H1 (cell line): ENCODE measurements around the gene NRSN2. TPM values are rescaled to one million over a fixed set of nuclear protein-coding genes. Genes with fewer than 3 reads are reported as not detected.

ENCODE experiments used
- CTCF ChIA-PET: fragments of 300-600 bp; sonication (Branson Sonifier 250); formaldehyde crosslinking; loops from one replicate; lab custom pipeline; 2021; ENCODE audit not compliant: partially characterized antibody; lab: Charles Lee
- POLR2A ChIA-PET: fragments of 300-600 bp; sonication (Branson Sonifier 250); formaldehyde crosslinking; loops from one replicate; lab custom pipeline; 2021; ENCODE audit warnings: inconsistent platforms; ENCODE audit not compliant: partially characterized antibody; lab: Charles Lee
- DNase-seq, 2 experiments: peaks; one replicate each; pipeline versions ENCODE4 v3.0.0 to v3.0.0-alpha.2; 2010 to 2022; ENCODE audit warnings: low spot score in 2 of 2, low read depth in 1 of 2, mixed read lengths in 1 of 2
- FAIRE-seq: peaks from 2 replicates; lab custom pipeline; 2011; peaks lifted over from hg19 to GRCh38; lab: Jason Lieb, UNC
- H2AFZ ChIP-seq: 2 replicates; pipeline ENCODE4 v1.8.1; 2012; ENCODE audit warnings: low read length, inconsistent platforms
- H2AK5ac ChIP-seq: 2 replicates; pipeline ENCODE4 v1.6.1; 2013; ENCODE audit warnings: low read depth, low read length
- H2BK120ac ChIP-seq: replicated peaks from 2 replicates; pipeline ENCODE3; 2013; ENCODE audit warnings: low read depth, low read length, inconsistent platforms
- H2BK12ac ChIP-seq: 2 replicates; pipeline ENCODE4 v1.6.1; 2013; ENCODE audit warnings: low read depth, low read length
- H2BK15ac ChIP-seq: 2 replicates; pipeline ENCODE4 v1.6.1; 2013; ENCODE audit warnings: low read length
- H2BK20ac ChIP-seq: 2 replicates; pipeline ENCODE4 v1.6.1; 2013; ENCODE audit warnings: low read length
- H2BK5ac ChIP-seq: 2 replicates; pipeline ENCODE4 v1.6.1; 2013; ENCODE audit warnings: low read depth, low read length
- H3K14ac ChIP-seq: 2 replicates; pipeline ENCODE4 v1.6.1; 2013; ENCODE audit warnings: inconsistent platforms; ENCODE audit not compliant: insufficient read length
- H3K18ac ChIP-seq: 2 replicates; pipeline ENCODE4 v1.6.1; 2013; ENCODE audit warnings: low read length; ENCODE audit errors: extremely low read depth
- H3K23ac ChIP-seq: 2 replicates; pipeline ENCODE4 v1.6.1; 2013; ENCODE audit warnings: inconsistent platforms; ENCODE audit not compliant: insufficient read length
- H3K23me2 ChIP-seq: 2 replicates; pipeline ENCODE4 v1.6.1; 2013; ENCODE audit warnings: low read depth, low read length
- H3K27ac ChIP-seq: 2 replicates; pipeline ENCODE4 v1.6.1; 2011; ENCODE audit warnings: low read depth, low read length, inconsistent platforms
- H3K27me3 ChIP-seq, 4 experiments: replicated peaks in 1 of 4; 1 replicate in 1 of 4; 2 replicates in 3 of 4; pipeline versions ENCODE4 v1.6.1 to v1.8.1; 2011 to 2013; ENCODE audit warnings: low read length in 3 of 4, mild to moderate bottlenecking in 3 of 4, inconsistent platforms in 2 of 4, mixed read lengths in 2 of 4, moderate library complexity in 1 of 4; ENCODE audit not compliant: control insufficient read depth in 3 of 4, insufficient read depth in 3 of 4; ENCODE audit errors: extremely low read depth in 1 of 4
- H3K36me3 ChIP-seq, 4 experiments: 2 replicates each; pipeline versions ENCODE4 v1.6.1 to v1.8.1; 2011 to 2013; ENCODE audit warnings: mild to moderate bottlenecking in 4 of 4, low read length in 3 of 4, moderate library complexity in 2 of 4, control low read depth in 1 of 4, inconsistent platforms in 1 of 4; ENCODE audit not compliant: insufficient read depth in 4 of 4, control insufficient read depth in 2 of 4
- H3K4ac ChIP-seq: replicated peaks from 2 replicates; pipeline ENCODE3; 2013; ENCODE audit warnings: low read length, low read depth, mixed read lengths, inconsistent platforms; ENCODE audit not compliant: insufficient read length
- H3K4me1 ChIP-seq, 4 experiments: replicated peaks in 1 of 4; 1 replicate in 1 of 4; 2 replicates in 3 of 4; pipeline versions ENCODE4 v1.6.1 to v1.8.1; 2011 to 2013; ENCODE audit warnings: low read length in 3 of 4, inconsistent platforms in 2 of 4, mixed read lengths in 1 of 4; ENCODE audit not compliant: insufficient read depth in 4 of 4, control insufficient read depth in 3 of 4
- H3K4me2 ChIP-seq, 2 experiments: 2 replicates each; pipeline versions ENCODE4 v1.6.1 to v1.8.1; 2011 to 2013; ENCODE audit warnings: low read depth in 2 of 2, low read length in 2 of 2, control low read depth in 1 of 2, inconsistent platforms in 1 of 2, mild to moderate bottlenecking in 1 of 2; ENCODE audit not compliant: insufficient read depth in 1 of 2
- H3K4me3 ChIP-seq, 4 experiments: fragments of 200-600, 300-600 bp in 1 of 4; sonication (generic), shearing (Covaris generic), sonication (Bioruptor Twin) in 1 of 4; 2 replicates each; pipeline versions ENCODE4 v1.5.1 to v1.8.1; 2011 to 2016; ENCODE audit warnings: low read length in 4 of 4, low read depth in 3 of 4, control low read depth in 2 of 4, inconsistent platforms in 2 of 4, mild to moderate bottlenecking in 2 of 4, mixed read lengths in 1 of 4, moderate library complexity in 1 of 4; ENCODE audit not compliant: insufficient read depth in 2 of 4; ENCODE audit errors: extremely low read depth in 1 of 4
- H3K56ac ChIP-seq: replicated peaks from 2 replicates; pipeline ENCODE3; 2013; ENCODE audit warnings: low read depth, mild to moderate bottlenecking, mixed read lengths, low read length, inconsistent platforms; ENCODE audit not compliant: insufficient read length
- H3K79me1 ChIP-seq: 2 replicates; pipeline ENCODE4 v1.6.1; 2013; ENCODE audit warnings: low read depth, low read length, control low read depth
- H3K79me2 ChIP-seq, 2 experiments: 2 replicates each; pipeline versions ENCODE4 v1.6.1 to v1.8.1; 2012 to 2013; ENCODE audit warnings: low read length in 2 of 2, mild to moderate bottlenecking in 2 of 2, inconsistent platforms in 1 of 2; ENCODE audit not compliant: insufficient read depth in 2 of 2, control insufficient read depth in 1 of 2
- H3K9ac ChIP-seq, 4 experiments: replicated peaks in 1 of 4; 1 replicate in 1 of 4; 2 replicates in 3 of 4; pipeline versions ENCODE4 v1.6.1 to v1.8.1; 2011 to 2013; ENCODE audit warnings: low read depth in 3 of 4, low read length in 3 of 4, control low read depth in 2 of 4, mild to moderate bottlenecking in 2 of 4, moderate library complexity in 2 of 4, inconsistent platforms in 1 of 4; ENCODE audit errors: extremely low read depth in 1 of 4
- H3K9me3 ChIP-seq, 2 experiments: 2 replicates each; pipeline versions ENCODE4 v1.6.1 to v1.8.1; 2012 to 2013; ENCODE audit warnings: mild to moderate bottlenecking in 2 of 2, moderate library complexity in 2 of 2, control low read depth in 1 of 2, inconsistent platforms in 1 of 2, low read depth in 1 of 2, low read length in 1 of 2, mixed read lengths in 1 of 2; ENCODE audit not compliant: insufficient read depth in 2 of 2
- H4K20me1 ChIP-seq, 2 experiments: replicated peaks in 1 of 2; 2 replicates each; pipeline versions ENCODE3 to v1.8.1; 2011 to 2013; ENCODE audit warnings: inconsistent platforms in 2 of 2, low read length in 2 of 2, mild to moderate bottlenecking in 1 of 2; ENCODE audit not compliant: insufficient read depth in 2 of 2, control insufficient read depth in 1 of 2
- H4K5ac ChIP-seq: 2 replicates; pipeline ENCODE4 v1.6.1; 2013; ENCODE audit warnings: low read length, low read depth, mixed read lengths, inconsistent platforms; ENCODE audit not compliant: insufficient read length
- H4K8ac ChIP-seq: 2 replicates; pipeline ENCODE4 v1.8.0; 2013; ENCODE audit warnings: mild to moderate bottlenecking, moderate library complexity, low read length, inconsistent platforms; ENCODE audit not compliant: insufficient read depth; ENCODE audit errors: extremely low read depth
- H4K91ac ChIP-seq: replicated peaks from 2 replicates; pipeline ENCODE3; 2013; ENCODE audit warnings: low read length, mixed read lengths, inconsistent platforms; ENCODE audit not compliant: insufficient read length
- CHD2 ChIP-seq: IDR thresholded peaks from 2 replicates; pipeline ENCODE4 v1.6.1; 2012; ENCODE audit warnings: low read length, improper control_type of control experiment
- E2F6 ChIP-seq: IDR thresholded peaks from 2 replicates; pipeline ENCODE4 v1.6.1; 2012; ENCODE audit warnings: inconsistent platforms
- EP300 ChIP-seq, 2 experiments: IDR thresholded peaks; 1 replicate in 1 of 2; 2 replicates in 1 of 2; pipeline ENCODE4 v1.6.1; 2011 to 2012; ENCODE audit warnings: low read depth in 2 of 2, low read length in 2 of 2, mild to moderate bottlenecking in 2 of 2, borderline replicate concordance in 1 of 2, inconsistent platforms in 1 of 2, moderate library complexity in 1 of 2
- JUN ChIP-seq: IDR thresholded peaks from 2 replicates; pipeline ENCODE4 v1.6.1; 2011; ENCODE audit warnings: low read depth, mild to moderate bottlenecking, improper control_type of control experiment, low read length
- RAD21 ChIP-seq, 2 experiments: IDR thresholded peaks in 1 of 2; conservative IDR thresholded peaks in 1 of 2; 2 replicates each; pipeline ENCODE4 v1.6.1; 2011; ENCODE audit warnings: low read depth in 2 of 2, low read length in 2 of 2, improper control_type of control experiment in 1 of 2, inconsistent platforms in 1 of 2, mild to moderate bottlenecking in 1 of 2, moderate library complexity in 1 of 2
- RNF2 ChIP-seq: fragments of 200-900, 300-1000 bp; sonication (generic); IDR thresholded peaks from 2 replicates; pipeline ENCODE4 v1.7.1; 2016; ENCODE audit warnings: borderline replicate concordance, low read depth, mild to moderate bottlenecking, antibody characterized with exemption, low read length; ENCODE audit not compliant: poor library complexity, severe bottlenecking; ENCODE audit errors: missing control alignments
- YY1 ChIP-seq: IDR thresholded peaks from 2 replicates; pipeline ENCODE4 v1.6.1; 2011; ENCODE audit warnings: low read depth, mild to moderate bottlenecking, low read length
- WGBS, 2 experiments: shearing (Covaris generic) in 1 of 2; methylation state at CpG; one replicate each; pipeline versions ENCODE4 v1.1.6 to v1.1.7; 2013 to 2015; ENCODE audit warnings: low lambda C conversion rate in 2 of 2, mixed read lengths in 2 of 2, inconsistent platforms in 1 of 2, low coverage in 1 of 2, missing lambda C conversion rate in 1 of 2; ENCODE audit not compliant: insufficient replicate concordance in 2 of 2, insufficient coverage in 1 of 2, insufficient read length in 1 of 2; ENCODE audit errors: extremely low coverage in 1 of 2, missing lambda C conversion rate in 1 of 2; 5-methylcytosine and 5-hydroxymethylcytosine counted together
- polyA plus RNA-seq, 7 experiments: library from polyadenylated mRNA; depleted of rRNA in 3 of 7; stranded (reverse) in 5 of 7; unstranded in 2 of 7; fragments of >200 nt in 5 of 7; fragments of 200-250 nt in 2 of 7; gene quantifications; 1 replicate in 5 of 7; 2 replicates in 1 of 7; 4 replicates in 1 of 7; pipeline versions ENCODE4 v1.2.1 to v1.2.3, GENCODE V29; 2011 to 2013; ENCODE audit warnings: missing spikeins in 2 of 7, mixed read lengths in 2 of 7
- total RNA-seq: library from RNA; stranded (reverse); fragmentation: NEBNext Ultra II Directional; extraction: Animal tissue kit (Norgen Biotek cat#: 25700); gene quantifications from 2 replicates; pipeline ENCODE4 v1.2.1, GENCODE V29; 2021

The NRSN2 gene
- total and polyA plus RNA-seq, 2 of the 8 experiments (the other 6 are each of a cell fraction or from before 2014, with no cell fraction given) = 19.4 to 33.3 TPM

DNA sequence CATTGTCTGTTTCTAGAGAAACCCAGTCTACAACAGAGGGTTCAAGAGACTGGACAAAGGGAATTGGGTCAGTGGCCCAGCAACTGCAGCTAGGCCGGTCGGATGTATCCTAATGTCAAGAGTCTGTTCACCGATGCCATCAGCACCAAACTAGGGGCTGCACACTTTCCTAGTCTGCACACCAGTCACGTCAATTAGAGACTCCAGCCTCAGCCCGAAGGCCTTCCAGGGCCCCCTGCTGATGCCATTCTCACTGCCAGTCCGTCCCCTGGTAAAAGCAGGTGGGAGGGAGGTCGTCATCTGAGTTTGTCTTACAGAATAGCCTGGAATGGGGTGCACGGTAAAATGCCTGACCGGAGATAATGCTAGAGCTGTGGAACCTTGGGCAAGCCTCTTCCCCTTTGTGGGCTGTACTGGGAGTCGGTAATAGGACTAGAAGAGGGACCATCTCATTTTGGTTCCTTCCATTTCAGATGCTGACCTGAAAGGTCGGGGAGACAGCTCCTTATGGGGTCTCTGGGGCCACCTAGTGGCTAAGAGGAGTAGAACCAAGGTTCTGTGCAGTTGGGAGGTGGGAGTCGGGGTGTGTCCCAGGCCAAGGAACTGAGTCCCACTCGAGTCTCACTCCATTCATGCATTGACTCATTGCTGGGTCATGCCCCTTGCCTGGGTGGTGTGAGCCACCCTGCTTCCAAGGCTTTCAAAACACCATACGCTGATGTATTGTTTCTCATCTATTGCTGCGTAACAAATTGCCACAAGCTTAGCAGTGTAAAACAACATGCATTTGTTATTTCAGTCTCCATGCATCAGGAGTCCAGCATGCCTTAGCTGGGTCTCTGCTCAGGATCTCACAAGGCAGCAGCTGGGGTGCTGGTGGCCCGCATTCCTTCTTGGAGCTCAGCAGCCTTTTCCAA lies 16.4 kb upstream of the NRSN2 start:
- POLR2A ChIA-PET = interaction anchor here (0.9 to 5.0 kb wide), 19 partner anchors 9 to 76 kb away, joined by 3 to 85 read pairs (median 4); partner anchors contain the start of genes NRSN2, TRIB3 and ZCCHC3
- Histone ChIP-seq H2BK15ac (no peak overlapping the region), H3K27ac (no peak overlapping the region), H2BK120ac (no peak overlapping the region), H3K4me1 (peaks cover 11 to 26% (median 16%) of the 10 kb centered on the region in 4 experiments), H3K9me3 (no peaks in the 10 kb centered on the region), H2AFZ (no peak overlapping the region), H3K23ac (no peak overlapping the region), H3K79me1 (peaks cover 12% of the 10 kb centered on the region), H3K18ac (no peak overlapping the region), H3K23me2 (peaks cover 3% of the 10 kb centered on the region; the same call in 1 of the 2 replicates), H3K4me2 (peak overlapping the region; percentile 28 to 94; a peak in 3 of 4 replicates), H4K91ac (no peak overlapping the region), H2BK5ac (no peak overlapping the region), H3K27me3 (peaks cover 0 to 4% (median 0%) of the 10 kb centered on the region in 4 experiments; a peak in 1 of 7 replicates), H3K79me2 (peaks cover 7 to 31% of the 10 kb centered on the region in 2 experiments), H2AK5ac (no peak overlapping the region), H2BK20ac (no peak overlapping the region), H4K20me1 (peaks cover 19 to 30% of the 10 kb centered on the region in 2 experiments), H4K8ac (no peak overlapping the region), H4K5ac (no peak overlapping the region), H3K9ac (no peak overlapping the region), H3K36me3 (peaks cover 0 to 3% (median 0%) of the 10 kb centered on the region in 4 experiments; a peak in 1 of 8 replicates), H2BK12ac (no peak overlapping the region), H3K4ac (no peak overlapping the region), H3K4me3 (peak overlapping the region in 1 of 4 experiments; percentile 14; a peak in 1 of 8 replicates), H3K56ac (no peak overlapping the region), H3K14ac (no peak overlapping the region)
- 53% methylated on average over 16 of the region's 16 CpGs; no CpG with 5 or more reads in 1 of the 2 experiments for WGBS, 2 experiments
- peak; percentile 88 for FAIRE-seq
- peak in 1 of 2 experiments; percentile 66 for DNase-seq
- CTCF ChIA-PET = interaction anchor here (0.6 to 5.9 kb wide), 35 partner anchors 8 to 406 kb away, joined by 3 to 54 read pairs (median 4); partner anchors contain the start of gene NRSN2
- 0 out of 3 replicates have a peak, but pooled peaks of 1 of the 2 experiments have one; percentile 21 for TF ChIP-seq EP300 (IDR thresholded peaks at IDR 0.05; ENCODE audit: borderline replicate concordance in 1 of 2, low read depth in 2 of 2, low read length in 2 of 2)
- 0 out of 2 replicates have a peak, but pooled peaks have one; percentile 41 for TF ChIP-seq YY1
- TF ChIP-seq RAD21 (IDR thresholded peaks at IDR 0.05 in 1 of 2, conservative IDR thresholded peaks at IDR 0.05 in 1 of 2; ENCODE audit: low read depth in 2 of 2, low read length in 2 of 2) = peak; percentile 87 to 94
- TF ChIP-seq CHD2 = no peak
- TF ChIP-seq E2F6 = no peak
- no peak for TF ChIP-seq JUN
- TF ChIP-seq RNF2 = no peak
